Measurements from ENCODE around the gene CCM2.

DNA sequence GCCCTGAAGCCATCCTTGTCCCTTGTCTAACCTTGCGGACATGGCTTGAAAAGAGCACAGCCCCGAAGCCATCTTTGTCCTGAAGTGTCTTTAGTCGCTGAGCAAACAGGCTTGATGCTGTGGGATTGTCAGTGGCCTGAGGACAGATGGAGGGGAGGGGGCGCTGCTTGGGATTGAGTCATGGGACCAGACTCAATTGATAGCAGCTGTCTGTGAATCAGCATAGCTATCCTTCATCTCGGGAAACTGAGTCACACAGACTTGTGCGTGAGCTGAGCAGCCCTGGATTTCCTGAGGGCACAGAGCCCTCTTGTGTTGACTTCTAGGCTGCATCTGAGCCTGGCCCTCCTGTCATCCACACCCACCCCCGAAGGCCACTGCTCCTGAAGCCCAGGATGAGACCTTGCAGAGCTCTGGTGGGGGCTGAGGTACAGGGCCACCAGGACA lies 35.6 kb upstream of the CCM2 start:
- TF ChIP-seq, protein P1, sequence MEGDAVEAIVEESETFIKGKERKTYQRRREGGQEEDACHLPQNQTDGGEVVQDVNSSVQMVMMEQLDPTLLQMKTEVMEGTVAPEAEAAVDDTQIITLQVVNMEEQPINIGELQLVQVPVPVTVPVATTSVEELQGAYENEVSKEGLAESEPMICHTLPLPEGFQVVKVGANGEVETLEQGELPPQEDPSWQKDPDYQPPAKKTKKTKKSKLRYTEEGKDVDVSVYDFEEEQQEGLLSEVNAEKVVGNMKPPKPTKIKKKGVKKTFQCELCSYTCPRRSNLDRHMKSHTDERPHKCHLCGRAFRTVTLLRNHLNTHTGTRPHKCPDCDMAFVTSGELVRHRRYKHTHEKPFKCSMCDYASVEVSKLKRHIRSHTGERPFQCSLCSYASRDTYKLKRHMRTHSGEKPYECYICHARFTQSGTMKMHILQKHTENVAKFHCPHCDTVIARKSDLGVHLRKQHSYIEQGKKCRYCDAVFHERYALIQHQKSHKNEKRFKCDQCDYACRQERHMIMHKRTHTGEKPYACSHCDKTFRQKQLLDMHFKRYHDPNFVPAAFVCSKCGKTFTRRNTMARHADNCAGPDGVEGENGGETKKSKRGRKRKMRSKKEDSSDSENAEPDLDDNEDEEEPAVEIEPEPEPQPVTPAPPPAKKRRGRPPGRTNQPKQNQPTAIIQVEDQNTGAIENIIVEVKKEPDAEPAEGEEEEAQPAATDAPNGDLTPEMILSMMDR (IDR thresholded peaks at IDR 0.05 in 8 of 11, conservative IDR thresholded peaks at IDR 0.05 in 3 of 11) = no peak
- no peak for TF ChIP-seq POLR2AphosphoS5 (IDR thresholded peaks at IDR 0.05)
